OCI-LY3 (cell line): Measurements from ENCODE around the gene NR6A1.
A peak's percentile ranks its signal among the peaks of the same experiment; 100 is the strongest.

ENCODE experiments used
- H2AFZ ChIP-seq: fragments of 200-600, 300-600 bp; shearing (Covaris generic); 2 replicates; pipeline ENCODE4 v1.6.0; 2014; ENCODE audit warnings: antibody characterized with exemption, low read depth, low read length
- H3K27ac ChIP-seq: fragments of 200-600, 300-600 bp; sonication (generic); 2 replicates; pipeline ENCODE4 v1.5.1; 2014; ENCODE audit warnings: mild to moderate bottlenecking, low read length, moderate library complexity, mixed read lengths
- H3K27me3 ChIP-seq: fragments of 200-600, 300-600 bp; sonication (generic); 2 replicates; pipeline ENCODE4 v1.6.1; 2014; ENCODE audit warnings: low read depth, low read length, mixed read lengths
- H3K36me3 ChIP-seq: fragments of 200-600, 300-600 bp; sonication (generic); replicated peaks from 2 replicates; pipeline ENCODE3; 2014; ENCODE audit warnings: low read depth, low read length, mixed read lengths
- H3K4me1 ChIP-seq: fragments of 300-600, 200-600 bp; sonication (generic); 2 replicates; pipeline ENCODE4 v1.6.1; 2014; ENCODE audit warnings: low read length, mixed read lengths
- H3K4me2 ChIP-seq: fragments of 200-600, 300-600 bp; sonication (generic); 2 replicates; pipeline ENCODE4 v1.6.1; 2014; ENCODE audit warnings: low read length, mixed read lengths
- H3K4me3 ChIP-seq: fragments of 300-600, 200-600 bp; sonication (generic); 2 replicates; pipeline ENCODE4 v1.5.1; 2014; ENCODE audit warnings: antibody characterized with exemption, mild to moderate bottlenecking, low read length, moderate library complexity
- H3K79me2 ChIP-seq: fragments of 300-600, 200-600 bp; shearing (Covaris generic); 2 replicates; pipeline ENCODE4 v1.6.1; 2014; ENCODE audit warnings: mild to moderate bottlenecking, low read length, mixed read lengths
- H3K9ac ChIP-seq: fragments of 300-600, 200-600 bp; shearing (Covaris generic); 2 replicates; pipeline ENCODE4 v1.6.0; 2014; ENCODE audit warnings: mild to moderate bottlenecking, low read length, moderate library complexity
- H3K9me3 ChIP-seq: fragments of 200-600, 300-600 bp; shearing (Covaris generic); 2 replicates; pipeline ENCODE4 v1.6.1; 2014; ENCODE audit warnings: low read length, mixed read lengths; ENCODE audit not compliant: insufficient read depth
- H4K20me1 ChIP-seq: fragments of 200-600, 300-600 bp; sonication (generic); 2 replicates; pipeline ENCODE4 v1.6.1; 2016; ENCODE audit warnings: low read length, mixed read lengths; ENCODE audit not compliant: insufficient read depth
- EZH2phosphoT487 ChIP-seq: fragments of 200-600 bp; shearing (Covaris generic); IDR thresholded peaks from 2 replicates; pipeline ENCODE4 v1.6.1; 2018; ENCODE audit warnings: antibody characterized with exemption, mixed run types, low read depth
- TF ChIP-seq, protein P1 (sequence below): fragments of 200-600, 300-600 bp; sonication (generic); IDR thresholded peaks from 2 replicates; pipeline ENCODE4 v1.5.1; 2014; ENCODE audit warnings: antibody characterized with exemption, low read length, low read depth

Gene NR6A1

DNA sequence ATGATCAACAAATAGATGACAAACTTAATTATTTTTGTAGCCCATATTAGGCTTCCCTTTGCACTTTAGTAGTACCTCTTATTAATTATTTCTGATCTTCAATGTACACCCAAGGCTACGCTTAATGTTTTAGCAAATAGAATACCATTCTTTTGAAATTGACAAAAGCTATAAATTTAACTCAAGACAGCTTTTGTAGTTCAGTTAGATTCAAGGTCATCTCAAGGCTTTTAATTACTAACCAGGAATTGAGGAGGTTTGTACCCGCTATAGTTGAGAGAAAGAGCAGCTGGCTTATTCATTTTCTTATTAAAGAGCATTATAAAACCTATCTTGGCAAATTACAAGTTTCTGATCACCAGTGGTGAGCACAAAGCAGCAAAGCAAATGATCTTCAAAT is 15.1 kb downstream of the NR6A1 start:
- H4K20me1 ChIP-seq: peaks cover 88% of the 10 kb centered on the region
- H3K27me3 ChIP-seq: 0 out of 2 replicates have a peak, but pooled peaks cover 3% of the 10 kb centered on the region
- no peak overlapping the region for H3K9ac ChIP-seq
- H3K4me2 ChIP-seq: no peak overlapping the region
- peaks cover 91% of the 10 kb centered on the region for H3K79me2 ChIP-seq
- no peaks in the 10 kb centered on the region for H3K9me3 ChIP-seq
- H3K4me1 ChIP-seq: peaks cover 23% of the 10 kb centered on the region
- H3K36me3 ChIP-seq: no peaks in the 10 kb centered on the region
- no peak overlapping the region for H2AFZ ChIP-seq
- no peak overlapping the region for H3K27ac ChIP-seq
- TF ChIP-seq EZH2phosphoT487: no peak
- TF ChIP-seq, protein P1, sequence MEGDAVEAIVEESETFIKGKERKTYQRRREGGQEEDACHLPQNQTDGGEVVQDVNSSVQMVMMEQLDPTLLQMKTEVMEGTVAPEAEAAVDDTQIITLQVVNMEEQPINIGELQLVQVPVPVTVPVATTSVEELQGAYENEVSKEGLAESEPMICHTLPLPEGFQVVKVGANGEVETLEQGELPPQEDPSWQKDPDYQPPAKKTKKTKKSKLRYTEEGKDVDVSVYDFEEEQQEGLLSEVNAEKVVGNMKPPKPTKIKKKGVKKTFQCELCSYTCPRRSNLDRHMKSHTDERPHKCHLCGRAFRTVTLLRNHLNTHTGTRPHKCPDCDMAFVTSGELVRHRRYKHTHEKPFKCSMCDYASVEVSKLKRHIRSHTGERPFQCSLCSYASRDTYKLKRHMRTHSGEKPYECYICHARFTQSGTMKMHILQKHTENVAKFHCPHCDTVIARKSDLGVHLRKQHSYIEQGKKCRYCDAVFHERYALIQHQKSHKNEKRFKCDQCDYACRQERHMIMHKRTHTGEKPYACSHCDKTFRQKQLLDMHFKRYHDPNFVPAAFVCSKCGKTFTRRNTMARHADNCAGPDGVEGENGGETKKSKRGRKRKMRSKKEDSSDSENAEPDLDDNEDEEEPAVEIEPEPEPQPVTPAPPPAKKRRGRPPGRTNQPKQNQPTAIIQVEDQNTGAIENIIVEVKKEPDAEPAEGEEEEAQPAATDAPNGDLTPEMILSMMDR: no peak
- H3K4me3 ChIP-seq: no peak overlapping the region

DNA sequence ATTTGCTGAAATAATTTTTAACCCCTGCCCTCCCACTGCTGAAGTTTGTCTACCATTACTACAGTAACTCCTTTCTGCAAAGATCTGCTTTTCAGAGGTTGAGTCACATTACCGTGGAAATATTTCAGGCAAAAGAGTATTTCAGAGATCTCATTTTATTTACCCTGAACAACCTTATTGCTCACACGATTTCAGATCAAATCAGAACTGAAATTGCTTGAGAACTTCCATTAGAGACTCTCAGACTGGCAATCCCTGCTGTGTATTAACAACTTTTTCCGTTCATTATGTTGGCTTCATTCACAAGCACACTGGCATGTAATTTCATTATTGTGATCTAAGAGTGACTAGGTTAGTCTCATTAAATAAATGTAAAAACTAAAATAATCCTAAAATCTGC is 16.1 kb downstream of the NR6A1 start:
- Histone ChIP-seq H3K9ac (no peak overlapping the region), H3K4me2 (no peak overlapping the region), H3K79me2 (peaks cover 90% of the 10 kb centered on the region)

DNA sequence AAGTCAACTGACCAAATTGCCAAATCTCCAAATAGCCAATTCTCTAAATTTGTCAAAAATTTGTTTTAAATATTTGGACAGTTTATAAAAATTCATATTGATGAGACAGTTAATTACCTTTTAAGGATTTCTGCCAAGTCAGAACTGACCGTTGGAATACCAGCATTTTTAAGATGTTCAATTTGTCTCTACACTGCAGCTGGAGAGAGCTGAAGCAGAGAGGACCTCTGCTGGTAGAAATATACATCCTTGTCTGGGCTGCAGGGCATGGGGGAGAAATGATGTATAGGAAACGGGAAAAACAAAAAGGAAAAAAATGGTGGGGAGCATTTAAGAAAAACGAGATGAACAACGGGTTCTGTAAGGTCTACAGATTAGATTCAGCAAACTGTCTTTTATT is 16.8 kb downstream of the NR6A1 start:
- Histone ChIP-seq H3K9me3 (no peaks in the 10 kb centered on the region), H3K4me2 (no peak overlapping the region), H4K20me1 (peaks cover 89% of the 10 kb centered on the region), H2AFZ (no peak overlapping the region), H3K27ac (no peak overlapping the region), H3K79me2 (peaks cover 93% of the 10 kb centered on the region), H3K27me3 (0 out of 2 replicates have a peak, but pooled peaks cover 3% of the 10 kb centered on the region), H3K36me3 (no peaks in the 10 kb centered on the region), H3K4me3 (no peak overlapping the region), H3K9ac (no peak overlapping the region), H3K4me1 (peaks cover 23% of the 10 kb centered on the region)
- no peak for TF ChIP-seq EZH2phosphoT487
- TF ChIP-seq, protein P1: peak; percentile 61

More for the DNA sequence above, 16.1 kb downstream of the NR6A1 start:
- Histone ChIP-seq H2AFZ (no peak overlapping the region), H3K4me3 (no peak overlapping the region), H3K27me3 (0 out of 2 replicates have a peak, but pooled peaks cover 3% of the 10 kb centered on the region), H3K9me3 (no peaks in the 10 kb centered on the region), H3K27ac (no peak overlapping the region), H4K20me1 (peaks cover 86% of the 10 kb centered on the region), H3K36me3 (no peaks in the 10 kb centered on the region), H3K4me1 (peaks cover 23% of the 10 kb centered on the region)
- no peak for TF ChIP-seq EZH2phosphoT487
- TF ChIP-seq, protein P1: no peak

DNA sequence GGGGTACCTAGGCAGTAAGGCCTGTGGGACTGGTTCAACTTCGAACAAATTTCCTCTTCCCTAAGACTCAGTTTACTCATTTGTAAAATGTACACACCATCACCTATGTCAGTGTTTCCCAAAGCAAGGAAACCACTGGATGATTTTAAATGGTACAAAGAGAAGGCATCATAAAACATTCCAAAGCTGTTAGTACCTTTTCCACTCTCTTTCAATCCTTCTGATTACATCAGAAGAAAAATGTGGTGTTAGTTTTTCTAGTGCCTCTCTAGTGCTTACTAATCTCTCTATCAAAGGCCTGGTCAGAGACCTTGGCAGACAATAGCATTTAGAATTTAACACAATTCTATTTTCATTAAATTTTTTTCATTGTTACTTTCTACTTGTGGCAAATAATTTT is 18.1 kb downstream of the NR6A1 start:
- TF ChIP-seq EZH2phosphoT487: no peak
- TF ChIP-seq, protein P1: no peak
- 0 out of 2 replicates have a peak, but pooled peaks cover 3% of the 10 kb centered on the region for H3K27me3 ChIP-seq
- no peak overlapping the region for H3K27ac ChIP-seq
- no peak overlapping the region for H3K4me3 ChIP-seq
- no peak overlapping the region for H3K9ac ChIP-seq
- H2AFZ ChIP-seq: no peak overlapping the region
- peaks cover 83% of the 10 kb centered on the region for H4K20me1 ChIP-seq
- no peak overlapping the region for H3K4me2 ChIP-seq
- peaks cover 89% of the 10 kb centered on the region for H3K79me2 ChIP-seq
- no peaks in the 10 kb centered on the region for H3K36me3 ChIP-seq
- peaks cover 10% of the 10 kb centered on the region for H3K4me1 ChIP-seq
- H3K9me3 ChIP-seq: no peaks in the 10 kb centered on the region
